PC-9 (cell line): ENCODE results near the gene CST1.

Source experiments
- CTCF ChIP-seq: fragments of 200-600 bp; sonication (generic); conservative IDR thresholded peaks from 2 replicates; pipeline ENCODE4 v1.6.1; 2017; ENCODE audit warnings: mixed run types, antibody characterized with exemption, mild to moderate bottlenecking, moderate library complexity
- EZH2 ChIP-seq: fragments of 200-600 bp; sonication (generic); IDR thresholded peaks from 2 replicates; pipeline ENCODE4 v1.8.0; 2017; ENCODE audit warnings: antibody characterized with exemption, low read depth

- TF ChIP-seq CTCF (no peak), EZH2 (no peak)
Measured at GRCh38 chr20:23754731-23755130, 4.0 kb upstream of the CST1 start.
